ENCODE measurements around the gene SLC6A2.
"Not testable (repeated sequence)": the region's sequence is repeated elsewhere in the genome, so short reads cannot be mapped to it uniquely, and the experiment has no call there.

Gene SLC6A2

GRCh38 chr16:55655897-55656681 lies at the start of gene SLC6A2:
Gene SLC6A2, plus strand, starts transcription at chr16:55655988. Its CDS starts 707 bp downstream, at chr16:55656695.
- DNase-seq, result no peak

- no peak for DNase-seq
These were observed 42.0 kb upstream of the SLC6A2 start for GRCh38 chr16:55613613-55614335.

- DNase-seq, result no peak
These were observed 40.7 kb upstream of the SLC6A2 start for GRCh38 chr16:55615071-55615470.

- DNase-seq, result not testable (repeated sequence)
These were observed 40.1 kb upstream of the SLC6A2 start for GRCh38 chr16:55615670-55616069.

GRCh38 chr16:55621771-55622170 lies 34.0 kb upstream of the SLC6A2 start:
- no peak for DNase-seq

GRCh38 chr16:55622272-55622671 lies 33.5 kb upstream of the SLC6A2 start:
- DNase-seq, result no peak

- DNase-seq, result no peak
These were observed 32.7 kb upstream of the SLC6A2 start for GRCh38 chr16:55622930-55623561.

GRCh38 chr16:55623640-55624039 lies 32.1 kb upstream of the SLC6A2 start:
- DNase-seq, result no peak

- DNase-seq, result no peak
These were observed 31.1 kb upstream of the SLC6A2 start for GRCh38 chr16:55624696-55625095.

- DNase-seq, result no peak
These were observed 29.9 kb upstream of the SLC6A2 start for GRCh38 chr16:55625843-55626242.

GRCh38 chr16:55628306-55628968 lies 27.4 kb upstream of the SLC6A2 start:
- DNase-seq, result no peak

GRCh38 chr16:55630774-55631173 lies 25.0 kb upstream of the SLC6A2 start:
- no peak for DNase-seq

- no peak for DNase-seq
These were observed 23.5 kb upstream of the SLC6A2 start for GRCh38 chr16:55632259-55632658.

- DNase-seq, result no peak
These were observed 21.6 kb upstream of the SLC6A2 start for GRCh38 chr16:55634193-55634592.

- no peak for DNase-seq
These were observed 17.5 kb upstream of the SLC6A2 start for GRCh38 chr16:55638256-55638655.

GRCh38 chr16:55640701-55641327 lies 15.0 kb upstream of the SLC6A2 start:
- DNase-seq, result no peak

- DNase-seq, result no peak
These were observed 14.2 kb upstream of the SLC6A2 start for GRCh38 chr16:55641430-55642056.

GRCh38 chr16:55642611-55643010 lies 13.2 kb upstream of the SLC6A2 start:
- no peak for DNase-seq

- no peak for DNase-seq
These were observed 12.4 kb upstream of the SLC6A2 start for GRCh38 chr16:55643161-55643970.

GRCh38 chr16:55645986-55646385 lies 9.8 kb upstream of the SLC6A2 start:
- no peak for DNase-seq

- no peak for DNase-seq
These were observed 8.4 kb upstream of the SLC6A2 start for GRCh38 chr16:55647343-55647742.
